ENCODE measurements around the gene PCCB. TPM values are rescaled to one million over a fixed set of nuclear protein-coding genes. Genes with fewer than 3 reads are reported as not detected.

The PCCB gene
- total RNA-seq, 1 donor from 2014 or later = 39.1 TPM

DNA sequence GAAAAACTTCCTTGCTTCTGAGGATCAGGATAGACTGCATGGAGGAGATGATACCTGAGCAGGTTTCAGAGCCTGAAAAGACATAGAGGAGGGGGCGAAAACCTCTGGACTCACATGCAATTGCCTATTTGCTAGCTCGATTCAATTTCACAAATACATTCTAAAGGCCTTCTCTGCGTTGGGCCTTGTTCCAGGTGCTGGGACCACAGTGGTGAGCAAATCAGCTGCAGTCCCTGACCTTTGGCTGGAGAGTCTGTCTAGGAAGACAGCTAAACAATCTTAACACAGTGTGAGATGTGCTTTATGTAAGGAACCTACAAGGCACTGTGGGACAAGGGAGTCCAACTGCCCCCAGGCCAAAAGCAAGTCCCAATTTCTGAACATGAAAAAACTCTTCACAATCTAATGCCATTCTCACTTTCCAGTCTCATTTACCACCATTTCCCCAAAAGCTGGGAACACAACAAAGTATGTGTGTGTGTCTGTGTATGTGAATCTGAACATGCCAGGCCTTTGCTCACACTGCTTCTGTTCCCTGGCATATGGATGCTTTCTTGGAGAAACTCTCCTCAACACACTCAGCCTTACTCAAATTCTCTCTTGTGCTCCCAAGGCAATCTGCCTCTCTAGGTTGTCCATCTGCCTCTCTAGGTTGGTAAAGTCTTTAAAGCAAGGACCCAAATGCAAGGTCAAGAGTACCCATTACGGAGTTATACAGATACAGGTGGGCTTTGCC, 2.1 kb upstream of the PCCB start:
- H3K4me3 ChIP-seq (ENCODE audit: low read depth, low read length) = no peak overlapping the region
- DNase-seq (ENCODE audit: low read depth) = no peak
- TF ChIP-seq, protein P1, sequence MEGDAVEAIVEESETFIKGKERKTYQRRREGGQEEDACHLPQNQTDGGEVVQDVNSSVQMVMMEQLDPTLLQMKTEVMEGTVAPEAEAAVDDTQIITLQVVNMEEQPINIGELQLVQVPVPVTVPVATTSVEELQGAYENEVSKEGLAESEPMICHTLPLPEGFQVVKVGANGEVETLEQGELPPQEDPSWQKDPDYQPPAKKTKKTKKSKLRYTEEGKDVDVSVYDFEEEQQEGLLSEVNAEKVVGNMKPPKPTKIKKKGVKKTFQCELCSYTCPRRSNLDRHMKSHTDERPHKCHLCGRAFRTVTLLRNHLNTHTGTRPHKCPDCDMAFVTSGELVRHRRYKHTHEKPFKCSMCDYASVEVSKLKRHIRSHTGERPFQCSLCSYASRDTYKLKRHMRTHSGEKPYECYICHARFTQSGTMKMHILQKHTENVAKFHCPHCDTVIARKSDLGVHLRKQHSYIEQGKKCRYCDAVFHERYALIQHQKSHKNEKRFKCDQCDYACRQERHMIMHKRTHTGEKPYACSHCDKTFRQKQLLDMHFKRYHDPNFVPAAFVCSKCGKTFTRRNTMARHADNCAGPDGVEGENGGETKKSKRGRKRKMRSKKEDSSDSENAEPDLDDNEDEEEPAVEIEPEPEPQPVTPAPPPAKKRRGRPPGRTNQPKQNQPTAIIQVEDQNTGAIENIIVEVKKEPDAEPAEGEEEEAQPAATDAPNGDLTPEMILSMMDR (conservative IDR thresholded peaks at IDR 0.05; ENCODE audit: low read depth, low read length) = no peak

DNA sequence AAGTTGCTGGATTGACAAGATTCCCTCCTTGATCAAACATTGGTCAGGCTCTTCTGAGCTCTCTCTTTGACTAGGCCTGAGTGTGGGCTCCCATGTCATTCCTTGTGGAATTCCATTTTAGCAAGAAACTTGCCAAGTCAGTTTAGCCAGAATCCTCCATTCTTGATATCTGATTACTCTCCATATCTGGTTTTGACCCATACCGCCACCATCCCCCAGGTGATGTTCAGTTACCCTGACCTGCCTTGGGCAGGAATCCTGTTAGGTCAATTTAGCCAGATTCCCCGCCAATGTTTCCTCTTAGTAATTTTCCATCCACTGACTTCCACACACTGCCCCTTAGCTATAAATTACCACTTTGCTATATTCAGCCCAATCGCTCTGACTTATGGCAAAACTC, 1.0 kb upstream of the PCCB start:
- DNase-seq (ENCODE audit: low read depth) = no peak
- TF ChIP-seq, protein P1 (conservative IDR thresholded peaks at IDR 0.05; ENCODE audit: low read depth, low read length) = no peak
- H3K4me3 ChIP-seq (ENCODE audit: low read depth, low read length) = no peak overlapping the region

DNA sequence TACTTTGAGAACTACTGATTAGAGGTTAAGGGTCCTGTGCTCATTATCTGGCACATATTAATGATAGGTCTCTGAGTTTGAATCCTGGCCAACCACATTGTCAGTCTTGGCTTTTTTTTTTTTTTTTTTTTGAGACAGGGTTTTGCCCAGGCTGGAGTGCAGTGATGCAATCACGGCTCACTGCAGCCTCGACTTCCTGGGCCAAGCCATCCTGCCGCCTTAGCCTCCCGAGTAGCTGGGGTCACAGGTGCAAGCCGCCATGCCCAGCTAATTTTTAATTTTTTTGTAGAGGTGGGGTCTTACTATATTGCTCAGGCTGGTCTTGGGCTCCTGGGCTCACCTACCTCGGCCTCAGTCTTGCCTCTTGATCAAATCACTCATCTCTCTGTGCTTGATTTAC, 547 bp upstream of the PCCB start:
- H3K4me3 ChIP-seq (ENCODE audit: low read depth, low read length) = peak overlapping the region; percentile 77
- TF ChIP-seq, protein P1 (conservative IDR thresholded peaks at IDR 0.05; ENCODE audit: low read depth, low read length) = no peak
- no peak for DNase-seq (ENCODE audit: low read depth)

DNA sequence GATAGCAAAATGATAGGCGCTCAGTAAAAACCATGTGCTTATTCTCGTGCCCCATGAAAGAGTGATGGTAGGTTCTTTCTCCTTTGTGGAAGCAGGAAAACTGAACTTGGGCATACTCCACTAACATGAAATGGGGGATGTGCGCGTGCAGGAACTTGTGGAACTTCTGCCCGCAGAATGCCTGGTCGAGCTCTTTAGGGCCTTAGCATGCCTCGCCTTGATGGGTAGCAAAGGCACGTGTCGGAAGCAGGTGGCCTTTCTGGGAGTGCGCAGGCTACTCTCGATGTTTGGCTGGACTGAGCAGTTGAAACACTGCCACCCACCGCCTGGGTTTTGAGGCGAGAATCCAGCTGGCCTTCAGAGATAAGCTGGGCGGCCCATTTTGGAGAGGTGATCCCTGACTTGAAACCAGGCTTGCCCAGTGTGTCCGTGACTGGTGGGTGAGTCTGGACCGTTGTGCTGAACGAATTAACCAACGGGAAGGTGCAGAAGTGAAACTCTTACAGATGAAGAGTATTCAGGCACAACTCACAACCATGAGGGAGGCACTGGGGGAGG, 842 bp downstream of the PCCB start:
- peak overlapping the region; percentile 77 for H3K4me3 ChIP-seq (ENCODE audit: low read depth, low read length)
- TF ChIP-seq, protein P1 (conservative IDR thresholded peaks at IDR 0.05; ENCODE audit: low read depth, low read length) = peak; percentile 45
- DNase-seq (ENCODE audit: low read depth) = peak; percentile 23

DNA sequence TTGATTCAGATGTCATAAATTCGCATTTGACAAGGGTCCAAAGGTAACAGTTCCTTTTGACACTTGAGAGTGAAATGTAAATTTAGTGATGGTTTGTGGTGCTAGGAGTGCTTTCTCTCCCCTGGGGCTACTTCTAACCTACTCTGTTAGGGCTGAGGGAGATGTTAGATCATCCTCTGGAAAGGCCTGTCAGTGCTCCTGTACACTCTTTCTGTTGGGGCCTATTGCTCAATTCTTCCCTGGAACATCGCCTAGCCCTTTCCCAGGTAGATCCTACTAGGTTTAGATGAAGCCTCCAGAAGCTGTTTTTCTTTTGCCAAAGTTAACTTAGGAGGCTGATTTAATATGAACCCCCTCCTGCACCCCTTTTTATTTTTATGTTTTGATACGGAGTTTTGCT, 1.4 kb downstream of the PCCB start:
- TF ChIP-seq, protein P1 (conservative IDR thresholded peaks at IDR 0.05; ENCODE audit: low read depth, low read length) = no peak
- DNase-seq (ENCODE audit: low read depth) = no peak
- H3K4me3 ChIP-seq (ENCODE audit: low read depth, low read length) = peak overlapping the region; percentile 77

DNA sequence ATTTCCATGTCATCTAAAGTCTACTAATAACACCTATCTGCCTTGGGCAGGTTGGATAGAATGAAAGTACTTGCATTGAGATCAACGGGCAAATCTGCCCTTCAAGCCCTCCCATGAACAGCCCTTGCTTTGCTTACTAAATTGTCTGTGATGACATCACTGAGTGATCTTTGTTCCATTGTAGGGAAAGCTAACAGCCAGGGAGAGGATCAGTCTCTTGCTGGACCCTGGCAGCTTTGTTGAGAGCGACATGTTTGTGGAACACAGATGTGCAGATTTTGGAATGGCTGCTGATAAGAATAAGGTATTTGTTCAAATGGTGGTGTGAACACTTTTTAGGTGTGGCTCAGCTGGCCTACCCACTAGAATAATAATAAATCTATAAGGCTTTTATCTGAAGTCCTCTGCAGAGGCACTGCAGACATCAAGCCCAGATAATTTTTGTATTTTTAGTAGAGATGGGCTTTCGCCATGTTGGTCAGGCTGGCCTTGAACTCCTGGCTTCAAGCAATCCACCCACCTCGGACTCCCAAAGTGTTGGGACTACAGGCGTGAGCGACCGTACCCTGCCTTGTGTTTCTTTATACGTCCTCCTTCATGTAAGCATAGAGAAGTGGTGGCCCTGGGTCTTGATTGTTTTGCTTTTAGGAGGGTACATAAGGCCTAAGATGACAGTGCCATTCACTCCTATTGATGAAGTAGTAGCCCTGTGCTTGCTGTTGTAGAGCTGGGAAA, 5.7 kb downstream of the PCCB start:
- H3K4me3 ChIP-seq (ENCODE audit: low read depth, low read length) = no peak overlapping the region
- DNase-seq (ENCODE audit: low read depth) = no peak
- TF ChIP-seq, protein P1 (conservative IDR thresholded peaks at IDR 0.05; ENCODE audit: low read depth, low read length) = no peak
